HG02938 (cell line): ENCODE results near the gene ADO.
A peak's percentile ranks its signal among the peaks of the same experiment; 100 is the strongest.

Experiments
- ATAC-seq: cut with Tn5 transposase; IDR thresholded peaks from one replicate; pipeline ENCODE4 v1.9.1; 2021; ENCODE audit warnings: mild to moderate bottlenecking, moderate library complexity; ENCODE audit not compliant: unreplicated experiment

Gene ADO

DNA sequence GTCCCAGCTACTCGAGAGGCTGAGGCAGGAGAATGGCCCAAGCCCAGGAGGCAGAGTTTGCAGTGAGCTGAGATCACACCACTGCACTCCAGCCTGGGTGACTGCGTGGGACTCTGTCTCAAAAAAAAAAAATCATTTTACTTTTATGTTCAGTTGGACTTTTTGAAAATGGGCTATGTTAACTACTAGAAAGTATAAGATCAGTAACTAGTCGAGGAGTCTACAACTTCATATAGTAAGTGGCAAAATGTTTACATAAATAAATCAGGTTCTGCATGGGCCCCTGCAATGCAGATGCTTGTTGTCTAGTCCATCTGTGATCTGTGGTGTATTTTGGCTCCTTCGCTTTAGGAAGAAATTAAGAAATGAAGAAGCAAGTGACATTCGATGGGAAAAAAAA lies 12.3 kb upstream of the ADO start:
- ATAC-seq, result no peak

DNA sequence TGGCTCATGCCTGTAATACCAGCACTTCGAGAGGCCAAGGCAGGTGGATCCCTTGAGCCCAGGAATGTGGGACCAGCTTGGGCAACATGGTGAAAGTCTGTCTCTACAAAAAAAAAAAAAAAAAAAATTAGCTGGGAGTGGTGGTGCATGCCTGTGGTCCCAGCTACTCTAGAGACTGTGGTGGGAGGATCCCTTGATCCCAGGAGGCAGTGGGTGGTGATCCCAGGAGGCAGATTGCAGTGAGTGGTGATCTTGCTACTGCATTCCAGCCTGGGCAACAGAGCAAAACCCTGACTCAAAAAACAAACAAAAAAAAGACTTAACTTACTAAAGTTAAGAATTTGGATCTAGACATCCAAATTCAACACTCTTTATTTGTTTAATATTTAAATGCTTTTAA lies 10.2 kb upstream of the ADO start:
- ATAC-seq, result no peak

DNA sequence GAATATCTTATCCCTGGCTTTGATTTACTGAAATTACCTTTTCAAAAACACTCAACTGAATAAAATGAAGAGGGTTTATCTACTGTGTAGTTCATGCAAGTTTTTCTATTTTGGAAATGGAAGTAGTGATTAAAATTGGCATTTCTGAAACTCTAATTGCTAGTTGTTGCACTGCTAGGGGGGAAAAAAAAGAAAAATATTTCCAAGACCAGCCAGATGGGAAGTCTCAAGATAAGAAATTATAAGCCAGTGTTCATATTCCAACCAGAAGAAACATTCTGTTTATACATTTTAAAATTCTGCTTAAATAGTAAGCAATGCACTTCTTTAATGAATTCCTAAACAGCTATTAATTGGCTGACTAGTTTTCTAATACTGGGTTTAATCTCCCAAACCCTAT lies 9.4 kb upstream of the ADO start:
- no peak for ATAC-seq

DNA sequence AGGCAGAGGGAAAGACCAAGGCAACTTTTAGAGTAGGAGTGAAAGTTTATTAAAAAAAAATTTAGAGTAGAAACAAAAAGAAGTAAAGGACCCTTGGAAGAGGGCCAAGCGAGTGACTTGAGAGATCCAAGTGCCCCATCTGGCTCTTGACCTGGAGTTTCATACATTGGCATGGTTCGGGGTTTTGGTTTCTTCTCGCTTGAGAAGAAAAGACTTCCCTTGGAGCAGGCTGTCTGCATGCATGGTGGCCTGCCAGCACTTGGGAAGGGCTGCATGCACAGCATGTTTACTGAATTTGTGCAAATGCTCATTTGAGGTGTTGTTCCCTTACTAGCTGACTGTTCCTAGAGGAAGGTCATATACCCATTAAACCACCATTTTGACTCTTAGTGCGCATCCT lies 8.8 kb upstream of the ADO start:
- ATAC-seq, result no peak

DNA sequence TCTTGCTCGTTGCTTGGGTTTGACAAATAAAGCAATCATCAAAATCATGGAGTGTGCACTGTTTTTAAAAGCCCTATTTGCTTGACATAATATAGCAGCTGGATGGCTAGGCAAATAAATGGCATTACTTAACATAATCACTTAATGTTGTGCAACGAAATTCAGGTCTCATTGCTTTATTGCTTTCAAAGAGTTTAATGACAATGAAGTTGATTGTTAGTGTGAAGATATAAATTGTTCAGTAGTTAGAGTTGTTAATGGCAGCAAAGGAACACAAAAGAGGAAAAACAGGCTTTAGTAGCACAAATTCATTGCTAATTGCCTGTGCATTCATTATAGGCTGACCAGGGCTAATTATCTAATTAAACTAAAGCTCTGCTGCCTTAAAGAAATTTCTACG lies 7.6 kb upstream of the ADO start:
- ATAC-seq, result no peak

DNA sequence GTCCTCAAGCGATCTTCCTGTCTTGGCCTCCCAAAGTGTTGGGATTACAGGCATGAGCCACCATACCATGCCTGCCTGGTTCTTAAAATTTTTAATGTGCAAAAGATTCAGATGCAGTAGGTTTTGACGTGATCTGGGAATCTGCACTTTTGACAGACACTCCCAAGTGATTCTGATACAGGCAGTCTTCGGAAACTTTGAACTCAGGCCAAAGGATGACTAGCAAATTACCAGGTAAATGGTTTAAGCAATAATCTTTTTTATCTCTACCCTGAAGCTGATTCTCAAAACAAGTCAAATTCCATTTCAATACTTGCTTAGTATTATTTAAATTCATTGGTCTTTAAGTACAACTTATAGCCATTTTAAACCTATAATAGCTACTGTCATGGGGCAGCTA lies 2.6 kb upstream of the ADO start:
- ATAC-seq, result no peak

DNA sequence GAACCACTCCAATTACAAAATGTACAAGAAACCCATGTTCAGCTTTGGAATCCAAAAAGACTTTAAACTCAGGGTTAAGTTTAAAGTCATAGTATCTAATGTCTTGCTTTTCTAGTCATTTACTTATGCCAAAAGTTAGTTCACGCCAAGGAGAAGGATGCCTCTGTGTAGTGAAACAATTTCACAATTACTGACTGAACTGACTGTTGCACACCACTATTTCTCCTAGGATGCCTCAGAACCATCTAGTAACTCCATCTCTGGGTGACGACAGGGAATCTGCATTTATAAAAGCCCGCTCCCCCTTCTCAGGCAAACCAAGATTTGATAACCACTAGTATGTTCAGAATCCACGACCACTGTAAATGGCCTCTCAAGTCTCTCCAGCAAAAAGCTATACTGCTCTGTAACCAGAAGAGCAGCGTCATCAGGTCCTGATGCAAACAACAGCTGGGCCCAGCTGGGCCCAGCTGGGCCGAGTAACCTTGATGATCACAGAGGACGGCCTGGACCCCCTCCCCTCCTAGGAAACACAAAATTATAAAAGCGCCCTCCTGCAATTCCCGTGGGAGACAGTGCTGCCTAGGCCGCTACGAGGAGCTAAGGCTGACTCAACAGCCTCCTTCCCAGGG lies 680 bp upstream of the ADO start:
- ATAC-seq, result peak; percentile 2

DNA sequence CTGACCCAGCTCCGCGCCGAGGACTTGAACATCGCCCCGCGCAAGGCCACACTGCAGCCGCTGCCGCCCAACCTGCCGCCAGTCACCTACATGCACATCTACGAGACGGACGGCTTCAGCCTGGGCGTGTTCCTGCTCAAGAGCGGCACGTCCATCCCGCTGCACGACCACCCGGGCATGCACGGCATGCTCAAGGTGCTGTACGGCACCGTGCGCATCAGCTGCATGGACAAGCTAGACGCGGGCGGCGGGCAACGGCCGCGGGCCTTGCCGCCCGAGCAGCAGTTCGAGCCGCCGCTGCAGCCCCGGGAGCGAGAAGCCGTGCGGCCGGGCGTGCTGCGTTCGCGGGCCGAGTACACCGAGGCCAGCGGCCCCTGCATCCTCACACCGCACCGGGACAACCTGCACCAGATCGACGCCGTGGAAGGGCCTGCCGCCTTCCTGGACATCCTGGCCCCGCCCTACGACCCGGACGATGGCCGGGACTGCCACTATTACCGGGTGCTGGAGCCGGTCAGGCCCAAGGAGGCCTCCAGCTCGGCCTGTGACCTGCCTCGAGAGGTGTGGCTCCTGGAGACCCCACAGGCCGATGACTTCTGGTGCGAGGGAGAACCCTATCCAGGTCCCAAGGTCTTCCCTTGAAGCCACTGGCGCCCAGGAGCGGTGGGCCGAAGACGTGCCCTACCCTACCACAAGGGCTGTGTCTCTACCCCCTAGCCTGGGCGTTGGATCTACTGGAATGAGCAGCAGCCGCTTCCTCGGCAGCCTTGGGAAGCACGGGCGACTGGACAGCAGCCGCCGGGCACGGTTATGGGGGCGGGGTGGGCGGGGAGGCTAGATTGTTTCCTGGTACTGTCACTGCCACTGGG lies 945 bp downstream of the ADO start:
- no peak for ATAC-seq

DNA sequence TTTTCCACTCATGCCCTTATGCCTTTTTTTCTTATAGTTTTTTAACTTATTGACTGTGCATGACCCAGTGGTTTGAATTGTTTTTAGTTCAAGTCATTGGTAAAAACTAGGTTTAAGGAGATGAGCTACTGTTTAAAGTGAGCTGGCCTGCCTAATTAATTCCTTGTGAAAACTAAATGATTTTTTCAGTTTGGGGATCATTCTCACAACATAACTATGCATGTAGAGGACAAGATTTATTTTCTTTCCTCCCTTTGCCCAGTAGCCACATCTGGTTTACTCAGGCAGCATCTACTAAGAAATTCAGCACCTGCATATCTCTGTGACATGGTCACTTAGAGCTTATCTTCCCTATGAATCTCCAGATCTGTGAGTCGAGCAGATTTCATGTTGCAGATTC lies 1.7 kb downstream of the ADO start:
- ATAC-seq, result no peak

DNA sequence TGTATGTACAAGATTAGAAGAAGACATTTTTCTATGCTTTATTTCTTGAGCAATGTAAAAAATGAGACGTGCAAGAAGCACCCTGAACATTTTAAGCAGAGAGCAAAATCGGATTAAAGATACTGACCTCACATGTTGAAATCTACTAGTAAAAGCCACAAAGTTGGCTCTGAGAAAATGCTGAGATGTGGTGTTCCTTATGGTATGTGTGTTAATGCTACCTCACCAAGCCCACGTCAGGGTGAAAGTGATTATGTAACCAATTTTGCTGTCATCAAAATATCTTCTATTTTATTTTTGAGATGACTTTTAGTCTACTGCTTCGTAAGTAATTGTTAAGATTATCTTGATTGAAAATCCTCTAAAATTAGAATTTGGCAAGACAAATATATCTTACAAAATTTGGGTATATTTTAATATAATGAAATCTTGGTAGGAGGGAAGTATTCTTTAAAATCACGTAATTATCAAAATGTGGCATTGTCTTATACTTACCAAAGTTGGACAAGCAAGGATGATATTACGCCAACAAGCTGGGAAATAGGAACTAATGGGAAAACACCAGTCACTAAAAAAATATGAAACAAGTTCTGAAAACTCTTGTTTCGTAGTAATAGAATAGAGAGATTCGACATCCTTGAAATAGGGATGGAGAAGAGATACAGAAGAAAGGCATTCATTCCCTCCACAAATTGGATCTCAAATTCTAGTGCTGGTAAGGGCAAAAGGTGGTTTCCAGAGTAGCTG lies 5.8 kb downstream of the ADO start:
- no peak for ATAC-seq

DNA sequence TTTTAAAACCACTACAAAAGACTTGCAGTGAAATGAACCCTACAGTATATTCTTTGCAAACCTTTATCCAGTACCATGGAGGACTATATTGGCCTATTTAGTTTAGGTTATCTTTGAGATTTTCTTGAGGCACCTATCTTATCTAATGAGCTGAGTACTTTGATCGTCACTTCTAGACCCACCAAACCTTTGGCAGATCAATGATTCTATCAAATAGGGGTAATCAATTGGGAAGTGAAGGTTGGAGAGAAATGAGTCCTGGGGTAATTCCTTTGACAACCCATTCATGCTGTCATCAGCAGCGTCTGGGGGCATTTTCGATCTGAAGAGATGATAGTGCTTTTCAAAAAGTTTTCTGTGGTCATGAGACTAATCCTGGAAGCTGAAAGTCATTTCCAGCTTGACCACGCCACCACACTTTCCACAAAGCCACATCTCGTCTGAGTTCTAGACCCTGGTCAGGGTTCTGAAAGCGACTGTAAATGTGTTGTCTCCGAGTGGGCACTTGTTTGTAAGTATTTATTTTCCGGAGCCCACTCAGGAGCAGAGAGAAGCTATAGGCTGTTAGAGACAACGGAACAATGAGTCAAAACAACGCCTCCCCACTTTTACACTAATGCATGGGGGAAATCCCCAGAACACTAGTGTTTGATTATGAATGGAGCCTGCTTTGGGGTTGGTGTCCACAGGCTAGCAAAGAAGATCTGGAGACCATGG lies 6.8 kb downstream of the ADO start:
- peak; percentile 39 for ATAC-seq

DNA sequence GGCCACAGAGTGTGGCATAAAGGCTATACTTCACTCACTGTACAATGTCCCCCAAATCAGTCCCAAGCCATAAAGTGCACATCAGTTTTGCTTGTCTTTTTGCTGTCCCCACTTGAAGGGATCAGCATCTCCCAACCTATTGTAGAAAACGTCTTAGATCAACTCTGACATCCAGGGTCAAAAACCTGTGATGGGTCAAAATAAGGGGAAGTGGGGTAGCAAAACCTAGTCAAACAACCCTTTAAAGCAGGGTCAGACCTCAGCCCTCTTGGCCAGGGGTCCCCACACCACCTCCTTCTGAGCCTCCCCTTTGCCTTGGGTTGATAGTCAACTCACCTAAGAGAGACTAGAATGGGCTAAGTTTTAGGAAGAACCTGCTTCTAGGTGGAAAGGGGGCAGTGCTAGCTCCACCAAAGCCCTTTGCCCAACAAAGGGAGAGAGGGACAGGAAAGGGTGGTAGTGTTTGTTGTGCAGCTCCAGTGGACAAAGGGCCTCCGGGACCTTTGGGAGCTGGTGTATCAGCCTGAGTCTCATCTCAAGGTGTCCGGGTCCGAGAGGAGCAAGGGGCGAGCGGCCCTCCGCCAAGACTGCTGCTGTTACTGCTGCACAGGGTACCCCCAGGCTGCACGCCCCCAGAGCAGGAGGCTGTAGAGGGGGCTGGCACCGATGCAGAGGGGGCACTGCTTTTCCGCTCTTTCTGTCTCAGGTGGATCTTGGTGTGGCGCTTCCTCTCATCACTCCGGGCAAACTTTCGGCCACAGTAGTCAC lies 8.3 kb downstream of the ADO start:
- no peak for ATAC-seq

DNA sequence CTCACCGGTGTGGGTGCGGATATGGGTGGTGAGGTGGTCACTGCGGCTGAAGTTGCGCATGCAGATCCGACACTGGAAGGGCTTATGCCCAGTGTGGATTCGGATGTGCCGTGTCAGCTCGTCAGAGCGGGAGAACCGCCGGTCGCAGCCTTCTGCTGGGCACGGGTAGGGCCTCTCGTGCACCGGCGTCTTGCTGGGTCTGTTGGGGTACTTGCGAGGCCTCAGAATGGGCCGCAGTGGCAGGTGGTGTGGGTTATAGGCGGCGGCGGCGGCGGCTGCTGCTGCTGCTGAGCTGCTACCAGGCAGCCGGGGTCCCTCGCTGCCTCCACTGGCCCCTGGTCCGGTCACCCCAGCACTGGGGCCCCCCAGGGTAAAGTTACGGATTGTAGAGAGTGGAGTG lies 8.9 kb downstream of the ADO start:
- no peak for ATAC-seq

DNA sequence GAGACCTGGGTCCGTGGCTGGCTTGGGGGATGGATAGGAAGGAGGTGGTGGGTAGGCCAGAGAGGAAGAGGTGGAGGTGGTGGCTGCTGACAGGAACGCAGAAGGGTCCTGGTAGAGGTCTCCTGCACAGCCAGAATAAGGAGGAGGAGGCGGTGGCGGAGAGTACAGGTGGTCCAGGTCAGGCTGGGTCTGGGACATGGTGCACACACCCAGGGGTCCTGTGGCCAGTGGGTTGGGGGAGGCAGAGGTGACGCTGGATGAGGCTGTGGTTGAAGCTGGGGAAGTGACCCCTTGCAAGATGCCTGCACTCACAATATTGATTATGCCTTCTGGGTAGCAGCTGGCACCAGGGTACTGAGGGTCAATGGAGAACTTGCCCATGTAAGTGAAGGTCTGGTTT lies 9.5 kb downstream of the ADO start:
- ATAC-seq, result no peak

DNA sequence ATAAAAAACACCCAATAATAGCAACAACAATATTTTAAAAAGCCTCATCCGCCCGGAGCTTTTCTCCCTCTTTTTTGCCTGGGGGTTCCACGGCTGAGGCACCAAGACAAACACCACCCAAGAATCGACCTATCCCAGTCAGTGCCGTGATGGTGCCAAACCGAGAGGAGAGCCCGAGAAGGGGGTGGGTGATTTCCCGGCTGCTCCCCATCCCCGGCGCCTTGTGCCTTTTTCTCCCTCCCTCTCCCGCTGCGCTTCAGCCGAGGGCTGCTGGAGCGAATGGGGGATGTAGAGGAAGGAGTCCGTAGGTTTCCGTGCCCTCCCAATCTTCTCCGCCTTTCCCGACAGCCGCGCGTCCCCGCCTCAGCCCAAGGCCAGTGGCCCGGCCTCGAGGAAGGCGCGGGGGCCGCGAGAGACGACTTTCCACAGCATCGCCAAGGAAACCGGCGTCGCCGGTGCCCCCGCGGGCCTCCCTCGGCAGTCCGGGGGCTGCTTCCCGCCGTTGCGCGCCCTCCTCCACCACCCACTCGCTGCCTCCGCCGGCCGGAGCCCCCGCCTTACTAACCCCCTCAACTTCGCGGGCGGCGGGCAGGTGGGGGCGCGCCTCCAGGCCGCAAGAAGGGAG lies 10.3 kb downstream of the ADO start:
- ATAC-seq, result no peak

DNA sequence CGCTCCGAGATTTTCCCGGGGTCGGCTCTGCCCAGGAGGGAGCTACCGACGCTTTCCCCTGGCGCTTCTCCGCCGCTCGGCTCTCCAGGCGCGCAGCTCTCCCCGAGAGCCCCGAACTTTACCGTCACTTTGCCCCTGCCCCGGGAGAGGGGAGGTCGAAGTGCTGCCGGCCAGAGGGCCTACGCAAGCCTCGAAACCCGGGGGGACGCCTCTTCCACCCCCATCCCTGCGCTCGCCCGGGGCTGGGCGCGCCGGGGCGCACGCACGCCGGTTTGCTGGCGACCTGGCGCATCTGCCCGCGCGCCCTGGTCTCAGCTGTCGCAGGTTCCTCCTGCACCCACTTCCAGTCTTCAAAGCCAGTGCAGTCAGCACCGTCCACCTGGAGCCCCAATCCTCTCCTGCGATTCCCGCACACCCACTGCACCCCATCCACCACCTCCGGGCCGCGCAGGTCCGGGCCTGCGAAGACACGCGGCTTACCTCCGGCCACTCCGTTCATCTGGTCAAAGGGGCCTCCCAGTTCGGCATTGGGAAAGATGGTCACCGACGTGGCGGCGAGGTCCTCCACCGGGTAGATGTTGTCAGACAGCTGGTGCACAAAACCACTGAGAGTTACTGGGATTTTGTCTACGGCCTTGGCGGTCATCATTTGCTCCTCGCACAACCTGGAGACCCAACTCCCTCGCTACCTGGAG lies 11.0 kb downstream of the ADO start:
- no peak for ATAC-seq

DNA sequence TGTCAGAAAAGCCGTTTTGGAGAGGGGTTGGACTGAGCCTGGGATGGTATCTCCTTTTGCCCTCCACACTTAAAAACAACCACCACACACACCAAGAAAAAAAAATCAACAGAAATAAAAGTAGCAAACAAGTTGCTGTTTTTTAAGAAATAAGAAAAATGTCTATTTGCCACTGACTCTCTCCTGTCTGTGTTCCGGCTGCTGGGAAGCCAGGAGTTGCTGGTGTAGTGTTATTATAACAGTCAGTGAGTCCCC lies 11.5 kb downstream of the ADO start:
- ATAC-seq, result no peak

DNA sequence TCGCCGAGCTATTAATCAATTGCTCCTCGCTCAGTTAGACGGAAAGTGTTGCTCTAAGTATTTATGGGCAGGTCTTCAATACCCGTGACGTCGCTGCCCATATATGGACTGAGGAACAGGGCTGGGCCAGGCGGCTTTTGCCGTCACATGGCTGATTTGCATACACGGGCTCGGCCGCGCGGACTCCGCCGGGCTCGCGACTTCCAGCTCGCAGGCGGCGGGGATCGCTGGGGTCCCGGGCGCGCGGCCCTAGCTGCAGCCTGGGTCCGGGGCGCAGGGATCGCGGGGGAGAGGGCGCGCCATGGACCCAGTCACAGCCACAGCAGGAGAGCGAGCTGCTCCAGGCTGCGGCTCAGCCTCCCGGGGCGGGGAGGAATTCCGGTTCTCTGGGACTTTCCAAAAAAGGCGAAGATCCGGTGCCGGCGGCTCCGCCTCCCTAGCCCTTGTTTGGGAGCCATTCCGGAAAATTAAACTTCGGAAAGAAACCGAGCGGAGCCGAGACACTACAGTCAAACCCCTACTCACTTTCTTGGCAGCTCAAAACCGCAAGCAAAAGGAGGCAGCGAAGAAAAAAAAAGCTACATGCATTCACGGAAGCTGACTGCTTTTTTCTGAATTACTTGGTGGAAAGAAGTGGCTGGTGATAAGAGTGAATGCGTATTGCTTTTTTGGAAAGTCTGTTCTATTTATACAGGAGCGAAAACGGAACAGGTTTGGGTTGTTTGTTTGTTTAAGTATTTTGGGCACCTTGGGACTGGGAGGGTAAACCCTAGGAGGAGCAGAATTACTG lies 12.0 kb downstream of the ADO start, which contains the start of gene EGR2:
TSS of gene EGR2 (minus strand) at position 36 of the 790 bp plus-strand sequence. CDS start 337 bp downstream, outside the sequence.
- ATAC-seq, result peak; percentile 73
